Measurements from ENCODE around the gene ZDHHC8.

ZDHHC8 gene

GRCh38 chr22:20131597-20131858 lies at the start of gene ZDHHC8:
Gene ZDHHC8 (plus strand): TSS chr22:20131804. CDS start chr22:20131948, 144 bp downstream.
- no peak for DNase-seq

- no peak for DNase-seq
Measured at GRCh38 chr22:20083157-20083890, 48.3 kb upstream of the ZDHHC8 start.

GRCh38 chr22:20083891-20084546 lies 47.6 kb upstream of the ZDHHC8 start:
- DNase-seq: no peak

- DNase-seq: no peak
Measured at GRCh38 chr22:20084547-20085413, 46.8 kb upstream of the ZDHHC8 start.

- DNase-seq: no peak
Measured at GRCh38 chr22:20085651-20086050, 46.0 kb upstream of the ZDHHC8 start.

GRCh38 chr22:20086101-20086599 lies 45.5 kb upstream of the ZDHHC8 start:
- no peak for DNase-seq

- no peak for DNase-seq
Measured at GRCh38 chr22:20086763-20087162, 44.8 kb upstream of the ZDHHC8 start.

- DNase-seq: no peak
Measured at GRCh38 chr22:20087319-20088262, 44.0 kb upstream of the ZDHHC8 start.

GRCh38 chr22:20088263-20088648 lies 43.3 kb upstream of the ZDHHC8 start:
- DNase-seq: no peak

- no peak for DNase-seq
Measured at GRCh38 chr22:20089226-20089976, 42.2 kb upstream of the ZDHHC8 start.

- no peak for DNase-seq
Measured at GRCh38 chr22:20089977-20090729, 41.5 kb upstream of the ZDHHC8 start.

- no peak for DNase-seq
Measured at GRCh38 chr22:20090730-20091240, 40.8 kb upstream of the ZDHHC8 start.

GRCh38 chr22:20091690-20092476 lies 39.7 kb upstream of the ZDHHC8 start:
- DNase-seq: no peak

- DNase-seq: no peak
Measured at GRCh38 chr22:20092477-20092854, 39.1 kb upstream of the ZDHHC8 start.

- no peak for DNase-seq
Measured at GRCh38 chr22:20093418-20094196, 38.0 kb upstream of the ZDHHC8 start.

GRCh38 chr22:20094197-20094807 lies 37.3 kb upstream of the ZDHHC8 start:
- no peak for DNase-seq

- no peak for DNase-seq
Measured at GRCh38 chr22:20095521-20095920, 36.1 kb upstream of the ZDHHC8 start.

- no peak for DNase-seq
Measured at GRCh38 chr22:20096574-20097420, 34.8 kb upstream of the ZDHHC8 start.
